ENCODE results near the gene TOX2. TPM values are rescaled to one million over a fixed set of nuclear protein-coding genes. Genes with fewer than 3 reads are reported as not detected.

Gene TOX2
- total and polyA plus RNA-seq, 2 of the 4 experiments (the other 2 are of a cell fraction): 1.3 to 17.5 TPM

DNA sequence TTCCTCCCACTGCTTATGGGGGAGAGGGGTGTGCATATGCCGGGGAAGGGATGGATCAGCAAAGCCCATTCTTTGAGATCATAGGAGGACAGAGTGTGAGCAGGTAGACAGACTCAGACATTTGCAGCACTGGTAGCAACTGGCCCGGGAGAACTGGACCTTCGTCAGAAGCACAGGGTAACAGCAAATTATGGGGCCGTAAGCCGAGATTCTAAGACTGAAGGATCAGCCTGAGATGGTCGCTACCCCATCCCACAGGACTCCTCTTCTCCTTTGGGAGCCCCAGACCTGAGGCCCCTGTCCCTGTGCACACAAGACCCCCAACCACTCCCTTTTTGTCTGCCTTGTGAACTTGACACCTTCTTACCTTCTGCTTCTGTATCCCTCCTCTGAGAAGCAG, 106.5 kb downstream of the TOX2 start:
- no peak for TF ChIP-seq SMC3 (IDR thresholded peaks at IDR 0.05; ENCODE audit: low read depth, low read length)
- TF ChIP-seq, protein P1, sequence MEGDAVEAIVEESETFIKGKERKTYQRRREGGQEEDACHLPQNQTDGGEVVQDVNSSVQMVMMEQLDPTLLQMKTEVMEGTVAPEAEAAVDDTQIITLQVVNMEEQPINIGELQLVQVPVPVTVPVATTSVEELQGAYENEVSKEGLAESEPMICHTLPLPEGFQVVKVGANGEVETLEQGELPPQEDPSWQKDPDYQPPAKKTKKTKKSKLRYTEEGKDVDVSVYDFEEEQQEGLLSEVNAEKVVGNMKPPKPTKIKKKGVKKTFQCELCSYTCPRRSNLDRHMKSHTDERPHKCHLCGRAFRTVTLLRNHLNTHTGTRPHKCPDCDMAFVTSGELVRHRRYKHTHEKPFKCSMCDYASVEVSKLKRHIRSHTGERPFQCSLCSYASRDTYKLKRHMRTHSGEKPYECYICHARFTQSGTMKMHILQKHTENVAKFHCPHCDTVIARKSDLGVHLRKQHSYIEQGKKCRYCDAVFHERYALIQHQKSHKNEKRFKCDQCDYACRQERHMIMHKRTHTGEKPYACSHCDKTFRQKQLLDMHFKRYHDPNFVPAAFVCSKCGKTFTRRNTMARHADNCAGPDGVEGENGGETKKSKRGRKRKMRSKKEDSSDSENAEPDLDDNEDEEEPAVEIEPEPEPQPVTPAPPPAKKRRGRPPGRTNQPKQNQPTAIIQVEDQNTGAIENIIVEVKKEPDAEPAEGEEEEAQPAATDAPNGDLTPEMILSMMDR (conservative IDR thresholded peaks at IDR 0.05; ENCODE audit: low read depth, low read length): no peak
- TF ChIP-seq MXI1 (IDR thresholded peaks at IDR 0.05; ENCODE audit: borderline replicate concordance, low read depth, low read length): no peak
- no peak for TF ChIP-seq RAD21 (IDR thresholded peaks at IDR 0.05; ENCODE audit: low read length)
- no peak for TF ChIP-seq RCOR1 (IDR thresholded peaks at IDR 0.05; ENCODE audit: insufficient replicate concordance, low read length)
- TF ChIP-seq NFE2L2 (IDR thresholded peaks at IDR 0.05; ENCODE audit: low read depth, low read length): no peak
- TF ChIP-seq BHLHE40 (IDR thresholded peaks at IDR 0.05; ENCODE audit: low read depth, low read length): no peak
- TF ChIP-seq, protein P2, sequence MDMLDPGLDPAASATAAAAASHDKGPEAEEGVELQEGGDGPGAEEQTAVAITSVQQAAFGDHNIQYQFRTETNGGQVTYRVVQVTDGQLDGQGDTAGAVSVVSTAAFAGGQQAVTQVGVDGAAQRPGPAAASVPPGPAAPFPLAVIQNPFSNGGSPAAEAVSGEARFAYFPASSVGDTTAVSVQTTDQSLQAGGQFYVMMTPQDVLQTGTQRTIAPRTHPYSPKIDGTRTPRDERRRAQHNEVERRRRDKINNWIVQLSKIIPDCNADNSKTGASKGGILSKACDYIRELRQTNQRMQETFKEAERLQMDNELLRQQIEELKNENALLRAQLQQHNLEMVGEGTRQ (IDR thresholded peaks at IDR 0.05; ENCODE audit: low read depth, low read length): no peak
- TF ChIP-seq MAFK (IDR thresholded peaks at IDR 0.05; ENCODE audit: low read depth, low read length): no peak
- TF ChIP-seq, protein P3, sequence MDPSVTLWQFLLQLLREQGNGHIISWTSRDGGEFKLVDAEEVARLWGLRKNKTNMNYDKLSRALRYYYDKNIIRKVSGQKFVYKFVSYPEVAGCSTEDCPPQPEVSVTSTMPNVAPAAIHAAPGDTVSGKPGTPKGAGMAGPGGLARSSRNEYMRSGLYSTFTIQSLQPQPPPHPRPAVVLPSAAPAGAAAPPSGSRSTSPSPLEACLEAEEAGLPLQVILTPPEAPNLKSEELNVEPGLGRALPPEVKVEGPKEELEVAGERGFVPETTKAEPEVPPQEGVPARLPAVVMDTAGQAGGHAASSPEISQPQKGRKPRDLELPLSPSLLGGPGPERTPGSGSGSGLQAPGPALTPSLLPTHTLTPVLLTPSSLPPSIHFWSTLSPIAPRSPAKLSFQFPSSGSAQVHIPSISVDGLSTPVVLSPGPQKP (IDR thresholded peaks at IDR 0.05; ENCODE audit: borderline replicate concordance, low read depth, low read length): no peak
- no peak for TF ChIP-seq CEBPB (IDR thresholded peaks at IDR 0.05; ENCODE audit: low read depth, low read length)
- no peak for TF ChIP-seq CHD1 (IDR thresholded peaks at IDR 0.05; ENCODE audit: low read depth, low read length)
- TF ChIP-seq RFX5 (IDR thresholded peaks at IDR 0.05; ENCODE audit: low read depth, low read length): no peak
- no peak for TF ChIP-seq FOS (IDR thresholded peaks at IDR 0.05; ENCODE audit: low read depth, low read length)
- no peak for TF ChIP-seq POLR2A (IDR thresholded peaks at IDR 0.05; ENCODE audit: low read depth, low read length)
- TF ChIP-seq MAZ (IDR thresholded peaks at IDR 0.05; ENCODE audit: borderline replicate concordance, low read depth, low read length): no peak

More for the DNA sequence above, 106.5 kb downstream of the TOX2 start:
- no peak overlapping the region for H2BK20ac ChIP-seq (ENCODE audit: low read depth, low read length)
- H2AFZ ChIP-seq (replicated peaks; ENCODE audit: low read length, poor library complexity): no peak overlapping the region
- H3K4me3 ChIP-seq (ENCODE audit: insufficient read depth, low read depth, low read length): no peak overlapping the region
- H3K23ac ChIP-seq (ENCODE audit: low read depth, low read length): no peak overlapping the region
- no peak overlapping the region for H2AK5ac ChIP-seq (ENCODE audit: low read depth, low read length)
- H3K9ac ChIP-seq (ENCODE audit: low read depth, low read length): no peak overlapping the region
- intact Hi-C loops (cut with micrococcal nuclease): no loop called here
- H2BK5ac ChIP-seq (ENCODE audit: low read depth, low read length, poor library complexity, severe bottlenecking): no peak overlapping the region
- ATAC-seq (ENCODE audit: low read depth) (no peak), DNase-seq (no peak)
- H3K9me3 ChIP-seq (ENCODE audit: control insufficient read depth, insufficient read depth, low read length): no peaks in the 10 kb centered on the region
- H2BK120ac ChIP-seq (ENCODE audit: low read depth, low read length): no peak overlapping the region
- no peak overlapping the region for H3K4me2 ChIP-seq (ENCODE audit: low read depth, low read length)
- no peak overlapping the region for H2AK9ac ChIP-seq (replicated peaks; ENCODE audit: low read depth, low read length, poor library complexity)
- H3K79me1 ChIP-seq (ENCODE audit: low read depth in 1 of 2, low read length in 2 of 2): peaks cover 17 to 77% of the 10 kb centered on the region in 2 experiments; a peak in 3 of 4 replicates
- no peaks in the 10 kb centered on the region for H3K27me3 ChIP-seq (ENCODE audit: control insufficient read depth, insufficient read depth, low read length)
- H4K20me1 ChIP-seq (ENCODE audit: insufficient read depth, low read length): peaks cover 14% of the 10 kb centered on the region; the same call in 1 of the 2 replicates
- no peak overlapping the region for H2BK15ac ChIP-seq (ENCODE audit: low read depth, low read length)
- H3K4ac ChIP-seq (ENCODE audit: low read depth, low read length): no peak overlapping the region
- peaks cover 16% of the 10 kb centered on the region for H3K4me1 ChIP-seq (ENCODE audit: control insufficient read depth, insufficient read depth, low read length)
- ChIA-PET CTCF (no interaction called here), POLR2A (ENCODE audit: unreplicated experiment) (no interaction called here)
- no peak overlapping the region for H3K27ac ChIP-seq (ENCODE audit: insufficient read depth, low read length)
- H3K56ac ChIP-seq (ENCODE audit: extremely low read depth, insufficient read depth, low read length): no peak overlapping the region
- H3K9me1 ChIP-seq (ENCODE audit: insufficient read depth, low read length): peaks cover 31% of the 10 kb centered on the region
- H4K91ac ChIP-seq (ENCODE audit: insufficient read depth, low read depth, low read length): no peak overlapping the region
- no peak overlapping the region for H3K18ac ChIP-seq (ENCODE audit: low read depth, low read length)
- no peak overlapping the region for H4K8ac ChIP-seq (ENCODE audit: low read depth in 2 of 2, low read length in 2 of 2)
- no peaks in the 10 kb centered on the region; the same call in 1 of the 2 replicates for H3K36me3 ChIP-seq (ENCODE audit: control insufficient read depth, insufficient read depth, low read length)
- dilution Hi-C loops (cut with HindIII; ENCODE audit: low sequenced_read_pairs, unreplicated experiment): no loop called here
- no peak overlapping the region for H4K5ac ChIP-seq (ENCODE audit: low read depth, low read length)
- in situ Hi-C loops (cut with MboI; ENCODE audit: low sequenced_read_pairs): no loop called here
- BruUV-seq (replicated peaks): no TSS peak
- H3K14ac ChIP-seq (replicated peaks; ENCODE audit: low read depth, low read length): no peak overlapping the region
- 100% methylated on average over 2 of the region's 6 CpGs; no CpG with 5 or more reads in 1 of the 2 experiments for WGBS, 2 experiments (ENCODE audit: extremely low coverage in 2 of 2, insufficient read length in 1 of 2)

Data from IMR-90 (cell line).